ENCODE data around the gene IRAK2.

DNA sequence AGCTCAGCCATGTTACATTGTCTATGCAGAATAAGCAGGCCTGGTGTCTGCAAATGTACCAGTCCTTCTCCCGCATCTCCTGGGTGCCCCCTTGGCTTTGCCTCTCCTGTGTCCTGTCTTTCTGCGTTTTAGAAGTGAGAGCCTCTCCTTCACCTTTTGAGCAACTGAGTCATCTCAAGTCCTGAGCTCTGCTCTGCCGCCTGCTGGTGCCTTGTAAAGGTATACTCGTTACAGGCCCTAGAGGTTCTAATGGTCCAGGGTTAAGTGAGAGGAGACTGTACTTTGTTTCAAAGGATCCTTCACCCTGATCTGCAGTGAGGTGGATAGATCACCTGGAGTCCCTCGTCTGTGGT, 115.4 kb downstream of the IRAK2 start:
- TF ChIP-seq, protein P1, sequence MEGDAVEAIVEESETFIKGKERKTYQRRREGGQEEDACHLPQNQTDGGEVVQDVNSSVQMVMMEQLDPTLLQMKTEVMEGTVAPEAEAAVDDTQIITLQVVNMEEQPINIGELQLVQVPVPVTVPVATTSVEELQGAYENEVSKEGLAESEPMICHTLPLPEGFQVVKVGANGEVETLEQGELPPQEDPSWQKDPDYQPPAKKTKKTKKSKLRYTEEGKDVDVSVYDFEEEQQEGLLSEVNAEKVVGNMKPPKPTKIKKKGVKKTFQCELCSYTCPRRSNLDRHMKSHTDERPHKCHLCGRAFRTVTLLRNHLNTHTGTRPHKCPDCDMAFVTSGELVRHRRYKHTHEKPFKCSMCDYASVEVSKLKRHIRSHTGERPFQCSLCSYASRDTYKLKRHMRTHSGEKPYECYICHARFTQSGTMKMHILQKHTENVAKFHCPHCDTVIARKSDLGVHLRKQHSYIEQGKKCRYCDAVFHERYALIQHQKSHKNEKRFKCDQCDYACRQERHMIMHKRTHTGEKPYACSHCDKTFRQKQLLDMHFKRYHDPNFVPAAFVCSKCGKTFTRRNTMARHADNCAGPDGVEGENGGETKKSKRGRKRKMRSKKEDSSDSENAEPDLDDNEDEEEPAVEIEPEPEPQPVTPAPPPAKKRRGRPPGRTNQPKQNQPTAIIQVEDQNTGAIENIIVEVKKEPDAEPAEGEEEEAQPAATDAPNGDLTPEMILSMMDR (IDR thresholded peaks at IDR 0.05), result peak in 1 of 6 experiments; percentile 17
- TF ChIP-seq POLR2A (IDR thresholded peaks at IDR 0.05), result no peak
